HG02840 (cell line): ENCODE measurements around the gene CARD19.
"Not testable (repeated sequence)": the region's sequence is repeated elsewhere in the genome, so short reads cannot be mapped to it uniquely, and the experiment has no call there.

Source experiments
- ATAC-seq: cut with Tn5 transposase; IDR thresholded peaks from one replicate; pipeline ENCODE4 v1.9.1; 2021; ENCODE audit warnings: mild to moderate bottlenecking, moderate library complexity, moderate number of reproducible peaks; ENCODE audit not compliant: unreplicated experiment, low FRiP score

The CARD19 gene

GRCh38 chr9:93129691-93130500, 33.9 kb downstream of the CARD19 start:
- ATAC-seq: no peak

DNA sequence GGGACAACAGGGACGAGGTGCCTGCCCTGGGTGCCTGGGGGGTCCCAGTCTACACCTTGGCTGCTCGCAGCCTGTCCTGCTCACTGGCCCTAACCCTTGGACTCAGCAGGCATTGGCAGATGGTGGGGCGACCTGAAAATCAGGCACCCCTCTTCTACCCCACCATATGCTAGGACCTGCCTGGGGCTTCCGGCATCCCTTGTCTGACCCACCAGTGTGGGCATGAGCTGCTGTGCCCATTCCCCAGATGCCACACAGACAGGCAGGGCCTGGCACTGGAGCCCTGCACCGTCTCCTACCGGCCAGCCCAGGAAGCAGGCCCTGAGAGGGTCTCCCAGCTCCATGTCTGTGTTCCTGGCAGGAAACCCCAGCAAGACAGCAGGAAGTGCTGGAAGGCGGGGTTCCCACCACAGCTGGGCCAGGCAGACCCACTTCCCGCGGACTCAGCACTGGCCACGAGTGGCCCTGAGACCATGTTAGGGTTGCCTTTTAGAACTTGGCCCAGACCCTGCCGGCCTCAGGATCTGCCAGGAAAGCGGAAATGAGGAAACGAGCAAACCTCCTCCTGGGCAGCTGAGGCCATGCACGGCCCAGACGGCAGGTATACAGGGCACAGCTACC, 35.0 kb downstream of the CARD19 start:
- no peak for ATAC-seq

GRCh38 chr9:93131599-93132286, 35.7 kb downstream of the CARD19 start:
- ATAC-seq: no peak

DNA sequence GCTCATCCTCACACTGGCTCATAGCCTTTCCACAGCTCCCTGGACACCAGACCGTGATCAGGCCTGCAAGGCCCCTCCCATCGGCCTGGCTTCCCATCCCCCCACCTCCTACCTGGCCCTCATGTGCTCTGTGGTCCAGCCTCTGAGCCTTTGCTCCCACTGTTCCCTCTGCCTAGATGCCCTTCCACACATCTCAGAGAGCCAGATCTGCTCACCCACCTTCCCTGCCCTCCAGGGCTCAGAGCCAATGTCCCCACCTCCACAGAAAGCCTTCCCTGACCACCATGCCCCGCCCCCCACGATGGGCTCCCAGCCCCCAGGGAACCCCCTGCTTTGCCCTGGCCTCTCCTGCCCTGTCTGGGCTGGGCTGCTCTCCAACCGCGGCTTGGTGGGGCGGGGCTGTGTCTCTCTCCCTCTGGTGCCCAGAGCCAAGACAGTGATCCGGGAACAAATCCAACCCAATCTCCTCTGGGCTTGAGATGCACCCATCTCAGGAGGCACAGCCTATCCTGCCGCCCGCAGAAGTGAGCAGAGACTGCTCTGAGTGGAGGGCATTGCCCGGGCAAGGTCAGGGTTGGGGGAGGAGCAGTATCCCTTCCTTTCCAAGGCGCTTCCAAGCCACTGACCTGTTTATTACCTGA, 36.4 kb downstream of the CARD19 start:
- ATAC-seq: no peak

DNA sequence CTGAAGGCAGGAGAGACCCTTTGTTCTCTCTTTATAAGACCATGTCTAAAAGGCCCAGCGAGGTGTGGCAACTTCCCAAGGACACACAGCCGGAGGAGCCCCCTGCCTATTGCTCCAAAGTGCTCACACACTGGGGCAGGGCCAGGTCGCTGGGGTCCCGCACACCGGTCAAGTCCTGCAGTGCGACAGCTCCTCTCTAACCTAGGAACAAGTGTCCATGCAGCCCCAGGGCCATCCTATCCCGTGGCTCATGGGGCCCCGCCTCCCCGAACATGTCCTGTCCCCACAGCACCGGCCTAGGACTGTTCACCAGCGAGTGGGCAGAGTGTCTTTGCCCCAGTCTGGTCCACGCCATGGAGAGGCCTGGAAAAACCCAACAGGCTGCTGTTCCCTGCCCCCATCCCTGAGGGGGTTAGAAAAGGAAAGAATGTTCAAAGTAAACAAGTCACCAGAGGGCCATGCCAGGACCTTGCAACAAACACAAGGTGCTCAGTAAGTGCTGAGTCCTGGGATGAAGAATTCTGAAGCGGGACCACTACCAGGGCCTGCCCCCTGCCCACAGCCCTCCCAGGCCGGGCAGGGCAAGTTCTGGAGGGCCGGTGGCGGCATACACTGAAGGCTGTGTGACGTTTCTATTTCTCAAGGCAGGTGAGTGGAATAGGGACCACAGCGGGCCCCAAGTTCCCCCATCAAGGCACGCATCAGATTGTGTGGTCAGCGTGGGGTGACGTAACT, 37.1 kb downstream of the CARD19 start:
- ATAC-seq: no peak

- ATAC-seq: peak; percentile 40
These were observed 37.6 kb downstream of the CARD19 start for GRCh38 chr9:93133681-93134014.

DNA sequence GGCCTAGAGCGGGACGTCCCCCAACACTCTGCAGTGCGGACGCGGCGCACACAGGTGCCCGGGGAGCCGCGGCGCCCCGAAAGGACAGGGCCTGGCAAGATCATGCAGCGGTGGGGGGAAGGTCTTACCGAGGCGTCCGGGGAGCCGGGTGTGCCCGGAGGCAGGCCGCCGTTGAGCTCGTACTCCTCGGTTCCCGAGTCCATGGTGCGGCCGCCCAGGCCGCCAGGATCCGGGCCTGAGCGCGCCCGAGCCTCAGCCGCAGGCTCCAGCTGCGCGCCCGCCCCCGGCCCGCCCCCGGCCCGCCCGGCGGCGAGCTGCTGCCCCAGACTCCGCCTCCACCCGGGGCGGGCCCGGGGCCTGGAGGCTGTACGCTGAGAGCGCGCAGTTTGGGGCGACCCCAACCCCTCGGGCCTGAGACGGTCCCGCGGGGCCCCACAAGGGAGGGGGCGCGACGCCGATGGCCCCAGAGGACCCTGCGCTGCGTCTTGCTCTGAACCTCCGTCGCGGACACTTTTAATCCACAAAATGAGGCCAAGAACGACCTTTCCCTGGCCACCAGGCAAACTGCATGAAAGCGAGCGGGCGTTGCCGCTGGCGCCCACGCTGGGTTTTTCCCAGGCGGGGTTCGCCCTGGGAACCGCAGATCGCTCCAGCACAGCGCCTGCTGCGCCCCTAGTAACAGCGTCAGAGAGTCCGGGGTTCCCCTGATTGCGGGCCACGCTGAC, 38.2 kb downstream of the CARD19 start, which contains the start of gene NINJ1:
Gene NINJ1, minus strand, starts transcription at position 237 of the 725 bp plus-strand sequence. Its CDS starts 34 bp downstream, at position 203.
- ATAC-seq: peak; percentile 79

- ATAC-seq: no peak
These were observed 38.9 kb downstream of the CARD19 start for GRCh38 chr9:93134740-93135444.

DNA sequence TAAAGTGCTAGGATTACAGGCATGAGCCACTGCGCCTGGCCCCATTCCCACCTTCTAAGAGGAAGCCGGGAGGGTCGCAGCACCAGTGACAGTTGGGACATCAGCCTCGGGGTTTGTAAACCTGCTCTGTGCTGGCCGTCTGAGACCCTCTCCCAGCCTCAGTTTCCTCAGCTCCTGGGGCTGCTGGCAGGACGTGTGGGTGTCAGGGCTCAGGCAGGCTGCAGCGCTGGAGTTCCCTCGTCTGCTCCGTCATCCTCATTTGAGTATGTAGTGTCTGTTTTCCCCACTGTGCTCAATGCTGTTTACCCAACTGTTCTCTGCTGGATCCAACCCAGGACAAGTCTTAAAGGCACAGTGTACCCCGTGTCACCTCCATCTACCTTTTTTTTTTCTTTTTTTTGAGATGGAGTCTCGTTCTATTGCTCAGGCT, 40.0 kb downstream of the CARD19 start:
- ATAC-seq: no peak

- ATAC-seq: no peak
These were observed 41.3 kb downstream of the CARD19 start for GRCh38 chr9:93137362-93137761.

DNA sequence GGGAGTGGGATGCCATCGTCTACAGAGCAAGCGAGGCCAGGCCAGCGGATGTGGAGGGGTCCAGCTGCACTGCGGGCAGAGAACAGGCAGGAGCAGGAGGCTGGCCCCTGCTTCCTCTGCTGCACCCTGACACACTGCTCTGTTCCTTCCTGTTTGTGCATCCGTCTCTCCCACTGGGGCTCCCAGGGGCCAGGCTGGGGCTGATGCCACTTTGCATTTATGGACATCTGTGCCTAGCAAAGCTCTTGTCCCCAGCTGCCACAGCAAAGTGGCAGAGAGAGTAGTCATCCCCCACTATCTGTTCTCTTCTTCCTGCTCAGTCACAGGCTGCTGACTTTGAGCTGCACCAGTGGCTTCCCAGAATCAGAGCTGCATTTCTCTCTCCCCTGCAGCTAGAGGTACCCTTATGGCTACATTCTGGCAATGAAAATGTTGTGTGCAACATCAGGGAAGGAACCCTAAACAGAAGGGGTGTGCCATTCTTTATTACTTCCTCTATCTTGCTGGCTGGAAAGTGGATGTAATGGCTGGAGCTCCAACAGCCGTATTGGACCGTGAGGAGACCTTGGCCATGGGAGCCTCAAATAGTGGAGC, 42.3 kb downstream of the CARD19 start:
- no peak for ATAC-seq

DNA sequence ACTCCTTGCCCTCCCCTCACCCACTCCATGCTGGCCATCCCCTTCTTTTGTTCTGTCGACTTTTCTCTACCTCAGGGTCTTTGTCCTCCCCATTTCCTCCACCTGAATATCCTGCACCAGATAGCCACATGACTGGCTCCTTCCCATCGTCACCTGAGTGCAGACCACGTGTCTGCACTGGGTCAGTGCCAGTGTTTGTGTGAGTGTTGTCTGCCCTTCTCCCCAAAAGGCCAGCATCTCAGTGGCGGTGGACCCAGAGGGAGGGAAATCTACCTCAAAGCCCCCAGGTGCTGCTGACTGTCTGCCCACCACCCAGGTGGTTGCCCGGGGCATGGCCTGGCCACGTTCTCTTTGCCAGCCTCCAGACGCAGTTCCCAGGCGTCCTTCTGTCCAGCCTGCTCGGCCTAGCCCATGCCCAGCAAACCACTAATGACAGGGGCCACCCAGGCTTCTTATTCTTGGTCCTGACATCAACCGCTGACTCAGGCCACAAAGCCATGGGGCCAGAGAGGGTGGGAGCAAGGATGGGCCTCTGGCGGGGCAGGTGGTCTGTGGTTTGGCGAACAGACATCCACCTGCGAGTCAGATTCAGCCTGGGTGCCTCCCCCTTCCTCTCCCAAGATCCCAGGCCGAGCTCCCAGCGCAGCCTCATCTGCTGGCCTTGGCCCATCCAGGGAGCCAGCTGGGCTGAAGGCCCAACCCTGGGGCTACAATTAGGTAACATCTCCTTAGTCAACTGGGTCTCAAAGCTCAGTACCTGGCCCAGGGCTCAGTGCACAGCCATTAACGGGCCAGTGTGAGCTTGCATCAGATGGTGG, 43.6 kb downstream of the CARD19 start:
- ATAC-seq: no peak

GRCh38 chr9:93141771-93142483, 45.9 kb downstream of the CARD19 start:
- no peak for ATAC-seq

GRCh38 chr9:93143830-93144530, 48.0 kb downstream of the CARD19 start:
- ATAC-seq: no peak

- not testable (repeated sequence) for ATAC-seq
These were observed 50.7 kb downstream of the CARD19 start for GRCh38 chr9:93146696-93147095.

DNA sequence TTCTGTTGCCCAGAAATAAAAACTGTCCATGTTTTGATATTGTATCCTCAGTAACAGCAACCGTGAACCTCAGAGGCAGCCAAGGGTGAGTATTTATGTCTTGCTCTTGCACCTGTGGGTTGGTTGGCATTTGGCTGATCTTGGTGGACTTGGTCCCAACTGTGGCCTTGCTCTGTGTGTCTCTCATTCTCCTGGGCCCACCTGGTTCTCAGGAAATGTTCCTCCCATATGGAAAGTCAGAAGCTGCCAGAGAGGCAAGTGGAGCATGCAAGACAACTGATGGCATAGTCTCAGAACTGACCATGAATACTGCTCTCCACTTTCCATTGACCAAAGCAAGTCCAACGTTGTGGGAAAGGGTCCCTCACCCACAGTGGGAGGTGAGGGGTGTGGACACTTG, 51.6 kb downstream of the CARD19 start:
- no peak for ATAC-seq

GRCh38 chr9:93148721-93149120, 52.7 kb downstream of the CARD19 start:
- ATAC-seq: no peak
